ENCODE results near the gene NPAS2. TPM values are rescaled to one million over a fixed set of nuclear protein-coding genes. Genes with fewer than 3 reads are reported as not detected.

The NPAS2 gene
- total RNA-seq, 2 donors from 2014 or later: 1.1 to 1.6 TPM

DNA sequence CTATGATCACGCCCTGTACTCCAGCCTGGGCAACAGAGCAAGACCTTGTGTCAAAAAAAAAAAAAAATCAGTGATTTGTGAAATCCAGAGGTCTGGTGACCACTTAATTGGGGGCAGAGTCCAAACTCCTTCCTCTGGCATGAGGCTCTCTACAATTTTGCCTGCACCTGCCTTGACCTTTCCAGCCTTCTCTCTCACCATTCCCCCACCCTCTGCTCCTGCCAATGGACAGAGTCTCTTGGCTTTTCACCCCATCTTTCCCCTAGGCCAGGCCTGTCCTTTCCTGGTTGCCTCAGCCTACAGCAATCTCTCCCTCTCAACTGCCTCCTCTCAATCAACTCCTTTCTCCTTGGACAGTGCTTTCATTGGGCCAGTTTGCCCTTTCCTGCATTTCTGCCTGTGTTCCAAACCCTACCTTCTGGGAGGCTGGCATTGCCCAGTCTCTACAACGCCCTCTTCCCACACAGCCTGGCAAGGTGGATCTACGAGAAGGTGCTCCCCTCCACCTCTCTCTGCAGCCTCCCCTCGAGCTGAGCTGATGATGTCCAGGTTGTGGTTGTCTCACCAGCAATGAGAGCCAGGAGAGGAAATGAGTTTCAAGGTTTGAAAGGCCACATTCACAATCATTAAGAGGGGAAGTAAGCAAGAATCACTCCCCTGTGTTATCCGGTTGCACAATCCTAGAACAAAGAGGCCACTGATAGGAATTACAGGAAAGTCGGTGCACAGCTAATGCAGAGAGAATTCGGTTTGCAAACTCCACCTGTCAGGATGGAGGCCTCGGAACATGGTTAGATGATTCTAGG, 39.5 kb upstream of the NPAS2 start:
- Histone ChIP-seq H3K4me3 (ENCODE audit: low read length) (no peak overlapping the region), H3K27ac (ENCODE audit: low read depth, low read length) (no peak overlapping the region), H3K4me1 (ENCODE audit: control insufficient read depth, insufficient read depth, low read length) (no peaks in the 10 kb centered on the region), H3K27me3 (ENCODE audit: control insufficient read depth, insufficient read depth, low read length, poor library complexity, severe bottlenecking) (no peaks in the 10 kb centered on the region), H3K36me3 (ENCODE audit: control insufficient read depth, insufficient read depth, low read length) (no peaks in the 10 kb centered on the region), H3K9me3 (ENCODE audit: control insufficient read depth, low read length) (no peaks in the 10 kb centered on the region), H3K9ac (ENCODE audit: extremely low read depth, low read length, poor library complexity, severe bottlenecking) (no peak overlapping the region)
- TF ChIP-seq, protein P1, sequence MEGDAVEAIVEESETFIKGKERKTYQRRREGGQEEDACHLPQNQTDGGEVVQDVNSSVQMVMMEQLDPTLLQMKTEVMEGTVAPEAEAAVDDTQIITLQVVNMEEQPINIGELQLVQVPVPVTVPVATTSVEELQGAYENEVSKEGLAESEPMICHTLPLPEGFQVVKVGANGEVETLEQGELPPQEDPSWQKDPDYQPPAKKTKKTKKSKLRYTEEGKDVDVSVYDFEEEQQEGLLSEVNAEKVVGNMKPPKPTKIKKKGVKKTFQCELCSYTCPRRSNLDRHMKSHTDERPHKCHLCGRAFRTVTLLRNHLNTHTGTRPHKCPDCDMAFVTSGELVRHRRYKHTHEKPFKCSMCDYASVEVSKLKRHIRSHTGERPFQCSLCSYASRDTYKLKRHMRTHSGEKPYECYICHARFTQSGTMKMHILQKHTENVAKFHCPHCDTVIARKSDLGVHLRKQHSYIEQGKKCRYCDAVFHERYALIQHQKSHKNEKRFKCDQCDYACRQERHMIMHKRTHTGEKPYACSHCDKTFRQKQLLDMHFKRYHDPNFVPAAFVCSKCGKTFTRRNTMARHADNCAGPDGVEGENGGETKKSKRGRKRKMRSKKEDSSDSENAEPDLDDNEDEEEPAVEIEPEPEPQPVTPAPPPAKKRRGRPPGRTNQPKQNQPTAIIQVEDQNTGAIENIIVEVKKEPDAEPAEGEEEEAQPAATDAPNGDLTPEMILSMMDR (conservative IDR thresholded peaks at IDR 0.05): no peak
- Mint-ChIP-seq H3K9me3 (no peaks in the 10 kb centered on the region), H3K27ac (no peak overlapping the region), H3K4me3 (no peak overlapping the region), H3K27me3 (ENCODE audit: insufficient read depth) (no peaks in the 10 kb centered on the region), H3K4me1 (peaks cover 6% of the 10 kb centered on the region), H3K36me3 (ENCODE audit: low read depth) (no peaks in the 10 kb centered on the region)
- DNase-seq: no peak
- WGBS, 2 experiments (ENCODE audit: insufficient coverage in 1 of 2, insufficient read length in 1 of 2): 84 to 87% methylated on average over 5 to 8 of the region's 8 CpGs

GRCh38 chr2:100781009-100781325, 39.0 kb upstream of the NPAS2 start:
- H3K27ac ChIP-seq (ENCODE audit: low read depth, low read length): no peak overlapping the region
- H3K27me3 ChIP-seq (ENCODE audit: control insufficient read depth, insufficient read depth, low read length, poor library complexity, severe bottlenecking): no peaks in the 10 kb centered on the region
- H3K36me3 ChIP-seq (ENCODE audit: control insufficient read depth, insufficient read depth, low read length): no peaks in the 10 kb centered on the region
- Mint-ChIP-seq H3K27ac (no peak overlapping the region), H3K4me1 (peaks cover 6% of the 10 kb centered on the region), H3K4me3 (no peak overlapping the region), H3K27me3 (ENCODE audit: insufficient read depth) (no peaks in the 10 kb centered on the region), H3K36me3 (ENCODE audit: low read depth) (no peaks in the 10 kb centered on the region), H3K9me3 (no peaks in the 10 kb centered on the region)
- H3K9me3 ChIP-seq (ENCODE audit: control insufficient read depth, low read length): no peaks in the 10 kb centered on the region
- H3K9ac ChIP-seq (ENCODE audit: extremely low read depth, low read length, poor library complexity, severe bottlenecking): no peak overlapping the region
- no peak overlapping the region for H3K4me3 ChIP-seq (ENCODE audit: low read length)
- H3K4me1 ChIP-seq (ENCODE audit: control insufficient read depth, insufficient read depth, low read length): no peaks in the 10 kb centered on the region
- 93% methylated on average over 1 of the region's 1 CpG; no CpG with 5 or more reads in 1 of the 2 experiments for WGBS, 2 experiments (ENCODE audit: insufficient coverage in 1 of 2, insufficient read length in 1 of 2)
- TF ChIP-seq, protein P1 (conservative IDR thresholded peaks at IDR 0.05): no peak
- DNase-seq: no peak

- H3K36me3 ChIP-seq (ENCODE audit: control insufficient read depth, insufficient read depth, low read length): no peaks in the 10 kb centered on the region
- no peak overlapping the region for H3K4me3 Mint-ChIP-seq
- no peaks in the 10 kb centered on the region for H3K27me3 Mint-ChIP-seq (ENCODE audit: insufficient read depth)
- H3K27ac ChIP-seq (ENCODE audit: low read depth, low read length): no peak overlapping the region
- H3K9me3 ChIP-seq (ENCODE audit: control insufficient read depth, low read length): no peaks in the 10 kb centered on the region
- DNase-seq: no peak
- no peak overlapping the region for H3K27ac Mint-ChIP-seq
- no peaks in the 10 kb centered on the region for H3K27me3 ChIP-seq (ENCODE audit: control insufficient read depth, insufficient read depth, low read length, poor library complexity, severe bottlenecking)
- no peaks in the 10 kb centered on the region for H3K36me3 Mint-ChIP-seq (ENCODE audit: low read depth)
- H3K9me3 Mint-ChIP-seq: no peaks in the 10 kb centered on the region
- no peaks in the 10 kb centered on the region for H3K4me1 ChIP-seq (ENCODE audit: control insufficient read depth, insufficient read depth, low read length)
- H3K4me1 Mint-ChIP-seq: peaks cover 6% of the 10 kb centered on the region
- TF ChIP-seq, protein P1 (conservative IDR thresholded peaks at IDR 0.05): no peak
- 78 to 83% methylated on average over 9 to 12 of the region's 12 CpGs for WGBS, 2 experiments (ENCODE audit: insufficient coverage in 1 of 2, insufficient read length in 1 of 2)
- H3K9ac ChIP-seq (ENCODE audit: extremely low read depth, low read length, poor library complexity, severe bottlenecking): no peak overlapping the region
- no peak overlapping the region for H3K4me3 ChIP-seq (ENCODE audit: low read length)
Measured at GRCh38 chr2:100781523-100782379, 38.2 kb upstream of the NPAS2 start.
